HCT116 (cell line): ENCODE results near the gene GOLGA8B. TPM values are rescaled to one million over a fixed set of nuclear protein-coding genes. Genes with fewer than 3 reads are reported as not detected.

ENCODE experiments used
- ATAC-seq: fragments of 200-7000 bp; cut with Tn5 transposase; 2 replicates; pipeline ENCODE4 v1.9.1; 2020; ENCODE audit warnings: mild to moderate bottlenecking, moderate library complexity
- BruUV-seq: library from RNA; stranded (reverse); fragments of 400-500 nt; replicated peaks from 2 replicates; lab custom pipeline; 2021; lab: Mats Ljungman, UMichigan
- CTCF ChIA-PET: fragments of 300-600 bp; sonication (Branson Sonifier 250); formaldehyde crosslinking; loops from one replicate; lab custom pipeline; 2021; ENCODE audit warnings: antibody characterized with exemption; lab: Charles Lee
- POLR2A ChIA-PET: fragments of 300-600, 350-600 bp; sonication (Branson Sonifier 250); formaldehyde crosslinking; loops from one replicate; lab custom pipeline; 2021; ENCODE audit warnings: antibody characterized with exemption; lab: Charles Lee
- RAD21 ChIA-PET, 2 experiments: fragments of 300-600 bp; sonication (Branson Sonifier 250); formaldehyde crosslinking; loops; one replicate each; lab custom pipeline; 2023; ENCODE audit warnings: low total read pairs in 2 of 2; ENCODE audit not compliant: uncharacterized antibody in 2 of 2, unreplicated experiment in 2 of 2, low non-redundant PET in 1 of 2; lab: Charles Lee
- DNase-seq: peaks from one replicate; pipeline ENCODE4 v3.0.0-alpha.2; 2010; ENCODE audit warnings: low read depth, low spot score
- H2AFZ ChIP-seq: fragments of 200-600 bp; shearing (Covaris generic), sonication (generic); 2 replicates; pipeline ENCODE4 v1.6.1; 2017; ENCODE audit warnings: low read depth, mixed run types, mixed read lengths, antibody characterized with exemption, low read length; ENCODE audit not compliant: poor library complexity, severe bottlenecking
- H3K27ac ChIP-seq: 2 replicates; pipeline ENCODE4 v1.5.1; 2012; ENCODE audit warnings: low read depth, low read length
- H3K27me3 ChIP-seq: fragments of 200-600 bp; sonication (generic); 2 replicates; pipeline ENCODE4 v1.6.1; 2016; ENCODE audit warnings: mixed run types, low read length, mixed read lengths; ENCODE audit not compliant: insufficient read depth
- H3K36me3 ChIP-seq, 2 experiments: fragments of 200-500 bp in 1 of 2; fragments of 200-600 bp in 1 of 2; sonication (Bioruptor generic) in 1 of 2; sonication (generic) in 1 of 2; 2 replicates each; pipeline versions ENCODE4 v1.5.1 to v1.6.1; 2014 to 2016; ENCODE audit warnings: low read length in 2 of 2, inconsistent platforms in 1 of 2, mixed read lengths in 1 of 2, mixed run types in 1 of 2; ENCODE audit not compliant: insufficient read depth in 2 of 2, control insufficient read depth in 1 of 2
- H3K4me1 ChIP-seq, 2 experiments: fragments of 200-600 bp in 1 of 2; sonication (generic) in 1 of 2; 2 replicates each; pipeline versions ENCODE4 v1.5.1 to v1.6.1; 2012 to 2017; ENCODE audit warnings: low read length in 2 of 2, inconsistent platforms in 1 of 2, mild to moderate bottlenecking in 1 of 2, mixed read lengths in 1 of 2, mixed run types in 1 of 2, moderate library complexity in 1 of 2; ENCODE audit not compliant: insufficient read depth in 2 of 2, control insufficient read depth in 1 of 2
- H3K4me2 ChIP-seq: fragments of 200-600 bp; sonication (generic); 2 replicates; pipeline ENCODE4 v1.6.1; 2017; ENCODE audit warnings: mixed run types, low read length, mixed read lengths
- H3K4me3 ChIP-seq, 2 experiments: fragments of 200-600 bp in 1 of 2; sonication (generic) in 1 of 2; replicated peaks in 1 of 2; 2 replicates each; pipeline ENCODE4 v1.5.1; 2011 to 2016; ENCODE audit warnings: low read length in 2 of 2, control low read depth in 1 of 2, low read depth in 1 of 2, mild to moderate bottlenecking in 1 of 2, mixed read lengths in 1 of 2, mixed run types in 1 of 2
- H3K79me2 ChIP-seq: fragments of 200-600 bp; sonication (generic); 2 replicates; pipeline ENCODE4 v1.6.1; 2017; ENCODE audit warnings: mild to moderate bottlenecking, mixed run types, low read length, moderate library complexity, mixed read lengths; ENCODE audit not compliant: insufficient read depth
- H3K9ac ChIP-seq: fragments of 200-600 bp; sonication (generic); 2 replicates; pipeline ENCODE4 v1.6.1; 2016; ENCODE audit warnings: low read length, mixed read lengths
- H3K9me2 ChIP-seq: fragments of 200-600 bp; sonication (generic), shearing (Covaris generic); 2 replicates; pipeline ENCODE4 v1.6.1; 2017; ENCODE audit warnings: mixed run types, mild to moderate bottlenecking, moderate library complexity; ENCODE audit not compliant: insufficient read depth
- H3K9me3 ChIP-seq, 2 experiments: fragments of 200-500 bp in 1 of 2; fragments of 200-600 bp in 1 of 2; sonication (Bioruptor generic) in 1 of 2; sonication (generic) in 1 of 2; 2 replicates each; pipeline ENCODE4 v1.6.1; 2014 to 2017; ENCODE audit warnings: low read length in 2 of 2, mixed read lengths in 2 of 2, inconsistent platforms in 1 of 2, low read depth in 1 of 2, mild to moderate bottlenecking in 1 of 2, mixed run types in 1 of 2, moderate library complexity in 1 of 2; ENCODE audit not compliant: control insufficient read depth in 1 of 2, insufficient read depth in 1 of 2
- H4K20me1 ChIP-seq: fragments of 200-600 bp; sonication (generic), shearing (Covaris generic); 2 replicates; pipeline ENCODE4 v1.6.1; 2017; ENCODE audit warnings: mixed run types, mild to moderate bottlenecking, moderate library complexity; ENCODE audit not compliant: insufficient read depth
- ATF3 ChIP-seq: IDR thresholded peaks from 2 replicates; pipeline ENCODE4 v1.6.1; 2012
- CBX3 ChIP-seq: IDR thresholded peaks from 2 replicates; pipeline ENCODE4 v1.6.1; 2012; ENCODE audit warnings: low read depth
- CEBPB ChIP-seq: IDR thresholded peaks from 2 replicates; pipeline ENCODE4 v1.6.1; 2012; ENCODE audit warnings: low read depth
- ELF1 ChIP-seq: IDR thresholded peaks from 2 replicates; pipeline ENCODE4 v1.6.1; 2012; ENCODE audit warnings: low read depth, borderline replicate concordance
- FOSL1 ChIP-seq: IDR thresholded peaks from 2 replicates; pipeline ENCODE4 v1.6.1; 2012; ENCODE audit warnings: low read depth
- SP1 ChIP-seq: IDR thresholded peaks from 2 replicates; pipeline ENCODE4 v1.6.1; 2012; ENCODE audit warnings: low read depth
- SRF ChIP-seq: IDR thresholded peaks from 2 replicates; pipeline ENCODE4 v1.6.1; 2012; ENCODE audit warnings: low read depth
- TCF7L2 ChIP-seq: IDR thresholded peaks from 2 replicates; pipeline ENCODE4 v1.7.0; 2011; ENCODE audit warnings: borderline replicate concordance, inconsistent platforms; ENCODE audit not compliant: insufficient read depth, insufficient read length; ENCODE audit errors: extremely low read depth
- YY1 ChIP-seq: IDR thresholded peaks from 2 replicates; pipeline ENCODE4 v1.6.1; 2011; ENCODE audit warnings: low read length, low read depth, moderate library complexity, mild to moderate bottlenecking; ENCODE audit not compliant: insufficient replicate concordance; ENCODE audit errors: extremely low read depth
- ZFX ChIP-seq: fragments of 450-650 bp; IDR thresholded peaks from 2 replicates; pipeline ENCODE4 v1.6.1; 2017
- ZNF274 ChIP-seq: fragments of 200-500 bp; sonication (Bioruptor generic); IDR thresholded peaks from 2 replicates; pipeline ENCODE4 v1.6.1; 2014; ENCODE audit warnings: mild to moderate bottlenecking, low read depth, low read length, inconsistent platforms
- intact Hi-C: fragments of 100-400 bp; cut with micrococcal nuclease; formaldehyde crosslinking; loops from 2 replicates; pipeline ENCODE4 v1.10.0; 2022
- total RNA-seq: library from RNA; stranded (reverse); gene quantifications from one replicate; pipeline ENCODE4 v1.2.1, GENCODE V29; 2021; ENCODE audit not compliant: unreplicated experiment
- TF ChIP-seq, protein P1 (sequence below), 3 experiments: fragments of 200-600 bp in 1 of 3; sonication (generic) in 1 of 3; IDR thresholded peaks in 2 of 3; conservative IDR thresholded peaks in 1 of 3; 2 replicates each; pipeline ENCODE4 v1.5.1; 2012 to 2017; ENCODE audit warnings: low read depth in 2 of 3, low read length in 2 of 3, antibody characterized with exemption in 1 of 3, borderline replicate concordance in 1 of 3, control low read depth in 1 of 3, mild to moderate bottlenecking in 1 of 3, mixed read lengths in 1 of 3, mixed run types in 1 of 3, moderate library complexity in 1 of 3; ENCODE audit not compliant: insufficient read depth in 1 of 3

The GOLGA8B gene
- total RNA-seq, 1 experiment from 2014 or later, result 69.9 TPM

DNA sequence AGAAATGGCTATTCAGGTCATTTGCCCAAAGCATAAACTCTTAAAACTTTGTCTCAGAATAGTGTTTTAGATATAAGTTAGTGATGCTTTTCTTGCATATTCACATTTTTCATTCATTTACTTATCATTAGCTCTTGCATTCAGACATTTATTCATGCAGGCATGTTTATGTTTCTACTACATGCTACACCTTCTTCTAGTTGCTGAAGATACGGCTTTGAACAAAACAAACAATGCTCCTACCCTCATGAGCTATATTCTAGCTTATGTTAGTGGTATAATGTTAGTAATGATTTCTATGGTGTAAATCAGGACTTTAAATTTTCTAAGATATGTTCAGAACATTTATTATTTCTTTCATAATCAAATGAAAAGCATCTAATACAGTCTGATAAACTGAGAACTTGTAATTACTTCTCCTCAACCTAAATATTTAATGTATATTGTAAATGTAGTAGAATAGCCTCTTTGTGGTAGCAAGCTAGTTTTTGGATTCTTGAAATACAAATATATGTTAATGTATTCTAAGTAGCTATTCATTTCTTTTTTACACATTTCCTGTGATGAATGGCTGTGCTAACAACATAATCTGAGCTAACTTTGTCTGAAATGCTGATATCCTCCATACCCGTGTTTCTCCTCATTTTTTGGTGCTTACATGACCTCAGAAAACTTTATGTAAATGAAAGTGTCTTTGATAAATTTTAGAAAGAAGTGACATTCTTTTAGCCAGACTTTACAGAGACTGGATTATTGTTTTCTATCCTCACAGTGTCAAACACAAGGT lies 15.5 kb upstream of the GOLGA8B start:
- Histone ChIP-seq H3K9me3 (no peaks in the 10 kb centered on the region), H4K20me1 (no peaks in the 10 kb centered on the region), H3K9ac (no peak overlapping the region), H3K9me2 (no peaks in the 10 kb centered on the region), H2AFZ (no peak overlapping the region), H3K36me3 (no peaks in the 10 kb centered on the region), H3K79me2 (no peaks in the 10 kb centered on the region), H3K4me3 (no peak overlapping the region), H3K27ac (no peak overlapping the region), H3K4me2 (no peak overlapping the region), H3K4me1 (no peaks in the 10 kb centered on the region), H3K27me3 (peaks cover 25% of the 10 kb centered on the region)
- intact Hi-C loops, result no loop called here
- ATAC-seq (no peak), DNase-seq (no peak)
- ChIA-PET CTCF (interaction anchor here (1.6 kb wide), 1 partner anchor 12 kb away, joined by 7 read pairs; no protein-coding TSS in a partner anchor), POLR2A (no interaction called here), RAD21 (no interaction called here)
- no TSS peak for BruUV-seq
- TF ChIP-seq SP1 (no peak), ZFX (no peak), ELF1 (no peak), SRF (no peak), YY1 (no peak), TCF7L2 (no peak), ATF3 (no peak), CBX3 (no peak), FOSL1 (no peak), CEBPB (no peak), ZNF274 (no peak)
- TF ChIP-seq, protein P1, sequence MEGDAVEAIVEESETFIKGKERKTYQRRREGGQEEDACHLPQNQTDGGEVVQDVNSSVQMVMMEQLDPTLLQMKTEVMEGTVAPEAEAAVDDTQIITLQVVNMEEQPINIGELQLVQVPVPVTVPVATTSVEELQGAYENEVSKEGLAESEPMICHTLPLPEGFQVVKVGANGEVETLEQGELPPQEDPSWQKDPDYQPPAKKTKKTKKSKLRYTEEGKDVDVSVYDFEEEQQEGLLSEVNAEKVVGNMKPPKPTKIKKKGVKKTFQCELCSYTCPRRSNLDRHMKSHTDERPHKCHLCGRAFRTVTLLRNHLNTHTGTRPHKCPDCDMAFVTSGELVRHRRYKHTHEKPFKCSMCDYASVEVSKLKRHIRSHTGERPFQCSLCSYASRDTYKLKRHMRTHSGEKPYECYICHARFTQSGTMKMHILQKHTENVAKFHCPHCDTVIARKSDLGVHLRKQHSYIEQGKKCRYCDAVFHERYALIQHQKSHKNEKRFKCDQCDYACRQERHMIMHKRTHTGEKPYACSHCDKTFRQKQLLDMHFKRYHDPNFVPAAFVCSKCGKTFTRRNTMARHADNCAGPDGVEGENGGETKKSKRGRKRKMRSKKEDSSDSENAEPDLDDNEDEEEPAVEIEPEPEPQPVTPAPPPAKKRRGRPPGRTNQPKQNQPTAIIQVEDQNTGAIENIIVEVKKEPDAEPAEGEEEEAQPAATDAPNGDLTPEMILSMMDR (IDR thresholded peaks at IDR 0.05 in 2 of 3, conservative IDR thresholded peaks at IDR 0.05 in 1 of 3; ENCODE audit: borderline replicate concordance in 1 of 3, insufficient read depth in 1 of 3, low read depth in 2 of 3, low read length in 2 of 3), result no peak
